ENCODE results near the gene ARHGAP32.

GRCh38 chr11:129077191-129077590, 114.9 kb downstream of the ARHGAP32 start:
- TF ChIP-seq EZH2 (IDR thresholded peaks at IDR 0.05; ENCODE audit: borderline replicate concordance) (no peak), CTCF (IDR thresholded peaks at IDR 0.05; ENCODE audit: poor library complexity) (no peak), EZH2phosphoT487 (IDR thresholded peaks at IDR 0.05; ENCODE audit: low read depth, severe bottlenecking, unreplicated experiment) (no peak)

Measured in hepatocyte (in vitro differentiated cells).